ENCODE data around the gene U2AF2.

GRCh38 chr19:55623130-55623529 is 31.7 kb upstream of the U2AF2 start:
- no peak for TF ChIP-seq CTCF (IDR thresholded peaks at IDR 0.05; ENCODE audit: poor library complexity, severe bottlenecking)
- TF ChIP-seq EZH2 (IDR thresholded peaks at IDR 0.05; ENCODE audit: borderline replicate concordance, insufficient read depth, low read length, poor library complexity, severe bottlenecking) = no peak
- no peak for TF ChIP-seq POLR2AphosphoS5 (IDR thresholded peaks at IDR 0.05)
- no peak for TF ChIP-seq EP300 (conservative IDR thresholded peaks at IDR 0.05; ENCODE audit: poor library complexity, severe bottlenecking)
- TF ChIP-seq SMC3 (conservative IDR thresholded peaks at IDR 0.05; ENCODE audit: poor library complexity) = no peak
- no peak for TF ChIP-seq REST (IDR thresholded peaks at IDR 0.05; ENCODE audit: borderline replicate concordance)
- no peak for TF ChIP-seq RAD21 (conservative IDR thresholded peaks at IDR 0.05)
- TF ChIP-seq TAF1 (IDR thresholded peaks at IDR 0.05; ENCODE audit: low read depth) = no peak

Measured in neural cell (in vitro differentiated cells).